GM18868 (cell line): ENCODE measurements around the gene NPPA.
"Not testable (repeated sequence)": the region's sequence is repeated elsewhere in the genome, so short reads cannot be mapped to it uniquely, and the experiment has no call there.

Experiments used
- ATAC-seq: cut with Tn5 transposase; IDR thresholded peaks from one replicate; pipeline ENCODE4 v1.9.1; 2021; ENCODE audit warnings: mild to moderate bottlenecking, moderate library complexity; ENCODE audit not compliant: unreplicated experiment

NPPA gene

DNA sequence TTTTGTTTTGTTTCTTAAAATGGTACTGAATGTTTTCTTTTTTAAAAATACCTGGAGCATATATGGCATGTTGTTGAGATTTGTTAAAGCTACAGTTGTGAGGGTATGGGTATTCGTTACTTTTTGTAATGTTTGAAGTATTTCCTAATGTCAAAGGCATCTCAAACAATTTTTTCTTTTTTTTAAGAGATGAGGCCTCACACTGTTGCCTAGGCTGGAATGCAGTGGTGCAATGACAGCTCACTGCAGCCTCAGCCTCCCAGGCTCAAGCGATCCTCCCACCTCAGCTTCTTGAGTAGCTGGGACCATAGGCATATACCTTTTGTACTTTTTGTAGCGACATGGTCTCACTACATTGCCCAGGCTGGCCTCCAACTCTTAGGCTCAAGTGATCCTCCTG is 25.5 kb downstream of the NPPA start:
- no peak for ATAC-seq

DNA sequence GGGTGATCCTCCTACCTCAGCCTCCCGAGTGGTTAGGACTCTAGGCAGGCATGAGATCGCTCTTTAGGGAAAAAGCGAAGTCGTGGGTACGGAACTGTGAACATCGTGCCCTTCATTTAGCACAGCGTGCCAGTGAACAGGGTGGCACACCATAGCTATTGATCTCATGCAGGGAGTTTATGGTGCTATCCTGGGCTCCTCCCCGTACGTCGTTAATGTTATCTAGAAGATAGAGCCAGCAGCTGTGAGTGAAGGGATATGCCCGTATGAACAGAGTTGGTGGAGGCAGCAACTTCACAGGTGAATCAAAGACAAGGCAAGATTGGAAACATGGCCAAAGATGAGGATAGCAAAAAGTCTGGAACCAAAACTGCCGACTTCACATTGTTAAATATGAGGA is 30.4 kb downstream of the NPPA start:
- no peak for ATAC-seq

DNA sequence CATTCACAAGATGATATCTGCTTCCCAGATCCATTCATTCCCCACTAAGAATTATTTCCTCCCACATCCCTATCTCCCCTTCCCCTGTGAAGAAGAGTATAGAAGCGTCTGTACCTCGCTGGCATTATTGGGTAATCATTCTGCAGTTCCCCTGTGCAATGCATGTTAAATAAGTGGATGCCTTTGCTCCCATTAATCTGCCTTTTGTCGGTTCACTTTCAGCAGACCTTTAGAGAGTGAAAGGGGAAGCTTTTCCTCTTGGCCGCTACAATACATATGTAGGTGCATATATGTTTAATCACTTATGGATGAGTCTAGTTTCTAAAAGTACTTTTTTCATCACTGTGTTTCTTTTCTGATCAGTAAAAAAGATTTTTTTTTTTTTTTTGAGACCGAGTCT is 34.6 kb downstream of the NPPA start:
- no peak for ATAC-seq

DNA sequence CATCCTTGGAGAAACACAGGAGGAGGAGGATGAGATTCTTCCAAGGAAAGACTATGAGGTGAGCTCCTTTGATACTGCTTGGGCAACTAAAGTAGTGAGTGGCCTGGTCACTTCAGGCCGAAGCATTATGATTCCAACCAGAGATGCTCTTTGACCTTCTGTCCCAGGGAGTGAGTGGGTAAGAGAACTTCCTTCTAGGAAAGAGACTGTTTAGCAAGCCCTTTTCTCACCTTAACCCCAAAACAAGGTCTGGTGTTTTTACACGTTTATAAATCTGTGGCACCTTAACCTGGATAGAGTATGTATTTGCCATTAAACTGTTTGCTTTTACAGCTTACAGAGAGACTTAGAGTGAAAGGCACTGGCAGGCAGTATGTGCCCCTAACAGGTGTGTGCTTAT is 40.5 kb downstream of the NPPA start:
- no peak for ATAC-seq

DNA sequence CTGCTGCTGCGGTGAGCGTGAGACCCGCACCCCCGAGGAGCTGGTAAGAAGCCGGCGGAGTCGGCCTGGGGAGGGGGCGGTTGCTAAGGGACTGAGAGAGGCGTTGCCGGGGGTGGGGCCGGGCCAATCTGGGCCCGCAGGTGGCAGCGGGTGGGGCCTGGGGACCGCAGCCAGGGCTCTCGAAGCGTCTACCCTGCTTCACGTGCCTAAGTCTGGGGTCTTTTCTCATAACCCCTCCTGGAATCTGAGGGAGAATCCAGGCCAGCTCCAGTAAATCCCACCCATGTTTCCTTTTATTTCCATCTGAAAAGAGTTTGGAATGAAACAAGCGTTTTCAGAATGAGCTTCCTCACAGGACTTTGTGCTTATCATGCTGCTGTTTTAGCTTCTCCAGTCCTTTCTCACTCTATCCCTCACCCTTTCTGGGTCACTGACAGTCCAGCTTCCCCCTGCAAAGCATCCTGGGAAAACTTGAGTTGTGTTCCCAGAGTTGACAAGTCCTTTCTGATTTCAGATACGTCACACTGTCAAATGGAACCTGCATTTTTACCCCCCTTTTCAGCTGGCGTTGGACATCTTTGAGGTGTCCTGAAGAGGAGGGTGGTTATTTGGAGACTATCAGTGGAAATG is 41.2 kb downstream of the NPPA start:
- peak; percentile 45 for ATAC-seq

DNA sequence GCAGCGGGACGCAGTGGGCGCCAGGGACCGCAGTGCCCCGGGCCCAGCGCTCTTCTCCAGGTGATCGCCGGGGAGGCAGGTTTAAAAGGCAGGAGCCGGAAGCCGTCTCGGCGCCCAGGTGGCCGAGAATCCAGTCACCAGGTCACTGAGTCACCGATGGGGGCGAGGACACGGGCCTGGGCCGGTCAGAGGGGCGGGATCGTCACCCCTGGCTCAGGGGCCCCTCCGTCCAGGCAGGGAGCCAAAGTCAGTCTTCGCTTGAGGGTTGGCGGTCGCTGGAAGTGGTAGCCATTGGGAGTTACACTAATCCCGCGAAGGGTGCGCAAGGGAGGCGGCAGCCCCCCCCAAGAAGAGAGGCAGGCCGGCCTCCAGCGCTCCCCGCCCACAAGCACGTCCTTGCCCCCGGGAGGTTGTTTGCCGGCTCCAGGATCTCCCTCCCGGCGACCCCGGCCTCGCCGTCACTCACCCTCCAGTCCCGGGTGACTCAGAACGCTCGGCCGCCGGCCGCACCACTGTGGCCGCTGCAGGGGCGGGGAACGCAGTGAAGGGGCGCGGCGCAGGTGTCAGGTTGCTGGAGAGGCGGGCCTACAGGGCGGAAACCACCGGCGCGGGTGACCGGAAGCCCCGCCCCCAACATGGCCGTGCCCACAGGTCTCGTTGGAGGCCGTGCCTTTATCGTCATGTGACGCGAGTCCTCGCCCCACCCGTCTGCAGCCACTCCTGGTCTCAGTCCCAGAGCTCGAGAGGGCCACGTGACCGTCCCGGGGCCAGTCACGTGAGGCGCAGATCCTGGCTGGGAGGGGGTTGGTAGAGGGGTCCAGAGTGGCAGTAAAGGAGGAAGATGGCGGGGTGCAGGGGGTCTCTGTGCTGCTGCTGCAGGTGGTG is 41.9 kb downstream of the NPPA start, which contains the start of the genes CLCN6 and MTHFR:
CLCN6 (plus strand) TSS at position 770 of the 885 bp plus-strand sequence; CDS start at position 842, 72 bp downstream.
MTHFR (minus strand) TSS at position 543 of the 885 bp plus-strand sequence. CDS start 2,848 bp downstream, outside the sequence.
- peak; percentile 85 for ATAC-seq

DNA sequence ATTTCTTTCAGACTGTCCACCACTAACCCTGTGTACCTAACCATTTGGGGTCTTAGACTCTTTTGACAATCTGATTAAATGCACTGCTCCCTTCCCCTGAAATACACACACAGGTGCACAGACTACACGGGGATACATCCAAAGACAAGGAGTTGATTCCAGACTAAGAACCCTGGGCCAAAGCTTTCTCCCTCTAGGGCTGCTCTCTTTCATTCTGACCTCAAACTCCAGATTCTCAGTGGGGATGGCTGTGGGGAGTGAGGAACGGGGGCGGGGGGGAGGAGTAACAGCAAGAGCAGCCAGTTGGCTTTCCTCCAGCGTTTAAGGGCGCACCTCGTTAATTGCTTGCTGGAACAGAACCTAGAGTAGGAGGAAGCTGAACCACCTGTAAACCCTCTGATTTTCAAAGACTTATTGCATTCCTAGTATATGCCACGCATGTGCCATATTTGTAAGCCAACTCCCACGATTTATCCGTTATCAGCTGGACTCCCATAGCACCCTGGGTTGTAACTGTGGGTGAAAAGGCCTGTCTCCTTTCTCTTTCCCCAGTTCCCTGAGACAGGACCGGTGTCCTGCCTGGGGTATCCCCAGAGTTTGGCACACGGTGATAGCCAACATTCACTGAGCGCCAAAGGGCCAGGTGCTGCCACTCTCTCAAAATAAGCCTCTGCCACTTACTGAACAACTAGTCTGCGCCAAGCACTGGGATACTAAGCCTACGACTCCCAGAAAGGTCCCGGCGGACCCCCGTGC is 42.7 kb downstream of the NPPA start:
- no peak for ATAC-seq

DNA sequence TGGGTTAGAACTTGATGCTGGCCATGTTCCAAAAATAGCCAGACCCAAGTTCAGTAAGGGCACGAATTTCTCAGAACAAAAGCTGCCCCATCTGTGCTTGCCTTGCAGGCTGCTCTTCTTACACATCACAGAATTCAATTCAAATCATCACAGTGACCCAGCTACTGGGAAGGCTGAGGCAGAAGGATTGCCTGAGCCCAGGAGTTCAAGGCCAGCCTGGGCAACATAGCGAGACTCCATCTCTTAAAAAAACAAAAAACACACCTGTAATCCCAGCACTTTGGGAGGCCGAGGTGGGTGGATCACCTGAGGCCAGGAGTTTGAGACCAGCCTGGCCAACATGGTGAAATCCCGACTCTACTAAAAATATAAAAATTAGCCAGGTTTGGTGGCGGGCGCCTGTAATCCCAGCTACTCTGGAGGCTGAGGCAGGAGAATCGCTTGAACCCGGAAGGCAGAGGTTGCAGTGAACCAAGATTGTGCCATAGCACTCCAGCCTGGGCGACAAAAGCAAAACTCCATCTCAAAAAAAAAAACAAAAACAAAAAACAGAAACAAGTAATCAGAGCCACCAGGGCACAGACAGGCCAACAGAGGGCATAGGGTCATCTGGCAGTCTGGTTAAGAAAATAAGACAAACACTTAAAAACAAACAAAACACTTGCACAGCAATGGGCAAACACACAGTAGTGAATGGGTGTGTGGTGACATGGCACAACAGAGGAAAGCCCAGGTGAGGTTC is 43.5 kb downstream of the NPPA start:
- not testable (repeated sequence) for ATAC-seq

DNA sequence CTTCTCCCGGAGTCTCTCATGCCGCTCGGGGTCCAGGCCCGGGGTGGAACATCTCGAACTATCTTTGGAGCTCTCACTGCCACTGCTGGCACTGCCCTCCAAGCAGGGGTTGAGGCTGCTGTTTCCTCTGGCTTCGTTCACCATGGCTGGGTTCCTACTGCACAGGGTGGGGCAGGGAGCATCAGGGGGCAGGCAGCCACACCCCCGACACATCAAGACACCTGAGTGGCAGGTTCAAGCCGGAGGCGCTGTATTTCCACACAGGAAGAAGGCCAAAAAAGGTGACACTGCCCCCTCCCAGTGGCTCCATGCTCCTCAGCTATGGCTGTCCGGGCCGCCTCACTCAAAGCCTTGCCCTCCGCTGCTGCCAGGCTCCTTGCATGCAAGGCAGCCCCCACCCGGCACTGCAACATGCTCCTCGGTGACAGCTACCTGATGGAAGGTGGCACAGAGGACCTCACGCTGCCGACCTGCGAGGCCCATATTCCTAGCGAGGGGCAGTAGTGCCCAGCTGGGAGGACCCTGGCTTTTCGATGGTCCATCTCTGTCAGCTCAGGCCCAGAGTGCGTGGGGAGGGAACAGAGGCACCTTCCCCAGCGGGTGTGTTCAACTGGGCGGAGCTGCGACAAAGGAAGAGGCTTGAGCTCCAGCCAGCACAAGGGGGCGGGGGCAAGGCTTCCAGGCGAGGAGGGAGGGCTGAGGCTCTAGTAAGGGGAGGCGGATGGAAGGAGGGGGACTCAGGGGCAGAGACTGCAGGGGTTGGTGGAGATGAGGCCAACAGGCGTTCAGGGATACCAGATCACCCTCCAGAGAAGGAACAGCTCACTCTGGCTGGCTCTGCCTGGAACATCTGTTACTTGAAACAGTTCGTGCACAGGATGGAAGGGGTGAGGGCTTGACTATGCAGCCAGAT is 44.4 kb downstream of the NPPA start:
- ATAC-seq = no peak

DNA sequence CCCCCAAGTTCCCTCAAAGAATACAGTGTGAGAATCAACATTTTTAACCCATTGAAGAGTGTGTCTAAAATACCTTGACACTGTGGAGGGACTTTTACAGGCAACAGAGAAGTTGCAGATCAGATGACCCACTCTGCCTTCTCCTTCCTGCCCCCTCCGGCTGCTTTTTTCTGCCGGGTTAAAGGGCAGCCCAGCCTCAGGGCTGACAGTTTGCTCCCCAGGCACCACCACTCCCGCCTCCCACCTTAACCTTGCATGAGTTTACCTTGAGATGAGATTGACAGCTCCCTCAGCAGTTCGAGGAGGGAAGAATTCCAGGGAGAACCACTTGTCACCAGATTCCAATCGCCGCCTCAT is 45.0 kb downstream of the NPPA start:
- no peak for ATAC-seq

DNA sequence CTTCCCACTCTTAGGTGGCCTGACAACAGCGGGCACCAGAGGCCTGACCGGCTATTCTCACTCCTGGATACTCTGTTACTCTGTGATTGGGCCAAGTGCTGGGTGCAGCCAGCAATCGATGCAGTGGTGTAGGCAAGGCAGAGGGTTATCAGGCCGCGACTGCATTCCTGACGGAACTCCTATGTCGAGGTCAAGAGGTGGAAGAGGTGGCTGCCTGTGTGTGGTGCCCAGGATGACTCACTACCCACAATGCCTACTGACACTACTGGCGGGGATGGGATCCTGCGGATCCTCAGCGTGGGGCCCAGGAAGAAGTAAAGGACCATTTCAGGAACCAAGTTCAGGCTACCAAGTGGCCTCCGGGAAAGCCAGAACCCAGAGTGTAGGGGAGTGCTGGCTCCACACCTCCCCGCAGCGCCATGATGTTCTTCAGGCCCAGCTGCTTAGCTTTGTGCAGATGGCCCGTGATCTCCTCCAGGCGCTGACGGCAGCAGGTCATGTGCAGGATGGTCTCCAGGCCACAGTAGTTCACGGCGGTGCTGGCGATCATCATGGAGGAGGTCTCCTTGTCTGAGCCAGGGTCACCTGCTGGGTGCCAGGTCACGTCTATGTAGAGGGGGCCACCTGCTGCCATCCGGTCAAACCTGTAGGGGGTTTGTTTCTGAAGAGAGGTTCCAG is 46.7 kb downstream of the NPPA start:
- no peak for ATAC-seq

DNA sequence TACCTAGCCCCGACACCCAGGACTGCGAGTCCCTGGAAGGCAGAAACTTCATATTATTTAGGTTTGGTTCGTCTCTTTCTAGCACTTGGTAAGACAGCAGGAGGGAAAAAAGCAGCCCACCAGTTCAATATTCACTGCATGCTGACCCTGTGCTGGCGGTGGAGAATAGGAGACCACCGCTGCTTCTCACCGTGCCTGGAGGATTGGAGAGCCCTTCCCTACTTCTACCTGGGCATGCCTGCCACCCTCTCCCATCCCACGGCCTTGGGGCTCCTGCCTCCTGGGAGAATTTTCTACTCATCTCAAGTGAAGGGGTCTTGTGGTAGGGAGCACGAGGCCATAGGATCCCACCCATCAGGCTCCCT is 47.2 kb downstream of the NPPA start:
- no peak for ATAC-seq

DNA sequence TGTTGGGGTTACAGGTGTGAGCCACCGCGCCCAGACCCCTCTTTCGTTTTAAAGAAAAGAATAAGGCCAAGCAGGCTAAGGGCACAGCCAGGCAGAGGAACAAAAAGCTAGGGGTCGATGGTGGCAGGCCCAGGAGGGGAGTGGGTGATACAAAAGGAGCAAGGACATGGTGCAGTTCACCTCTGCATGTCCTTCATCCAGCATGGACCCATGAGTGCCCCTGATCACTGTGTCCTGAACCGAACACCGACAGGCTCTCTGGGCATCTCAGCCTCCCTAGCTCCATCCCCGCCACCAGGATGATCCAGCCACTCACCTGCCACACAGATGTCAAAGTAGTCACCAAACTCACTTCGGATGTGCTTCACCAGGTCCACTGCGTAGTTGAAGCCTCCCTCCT is 47.7 kb downstream of the NPPA start:
- no peak for ATAC-seq

DNA sequence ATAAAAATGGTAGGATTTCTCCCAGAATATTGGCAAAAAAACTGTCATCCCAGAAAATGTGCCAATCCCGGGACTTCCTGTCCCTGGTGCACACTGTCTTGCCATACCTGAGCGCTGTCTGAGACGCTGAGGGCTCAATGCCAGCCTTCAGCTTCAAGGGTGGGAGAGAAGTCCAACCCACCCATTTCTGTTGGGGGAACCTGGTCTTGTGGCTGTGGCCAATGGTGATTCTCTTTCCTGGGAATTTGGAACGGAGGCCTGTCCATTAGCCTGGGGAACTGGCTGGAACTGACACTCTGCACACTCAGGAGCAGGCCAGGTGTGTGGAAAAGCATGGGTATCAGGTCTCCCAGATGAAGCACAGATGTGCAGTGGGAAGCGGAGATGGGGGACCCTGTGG is 48.5 kb downstream of the NPPA start:
- no peak for ATAC-seq

DNA sequence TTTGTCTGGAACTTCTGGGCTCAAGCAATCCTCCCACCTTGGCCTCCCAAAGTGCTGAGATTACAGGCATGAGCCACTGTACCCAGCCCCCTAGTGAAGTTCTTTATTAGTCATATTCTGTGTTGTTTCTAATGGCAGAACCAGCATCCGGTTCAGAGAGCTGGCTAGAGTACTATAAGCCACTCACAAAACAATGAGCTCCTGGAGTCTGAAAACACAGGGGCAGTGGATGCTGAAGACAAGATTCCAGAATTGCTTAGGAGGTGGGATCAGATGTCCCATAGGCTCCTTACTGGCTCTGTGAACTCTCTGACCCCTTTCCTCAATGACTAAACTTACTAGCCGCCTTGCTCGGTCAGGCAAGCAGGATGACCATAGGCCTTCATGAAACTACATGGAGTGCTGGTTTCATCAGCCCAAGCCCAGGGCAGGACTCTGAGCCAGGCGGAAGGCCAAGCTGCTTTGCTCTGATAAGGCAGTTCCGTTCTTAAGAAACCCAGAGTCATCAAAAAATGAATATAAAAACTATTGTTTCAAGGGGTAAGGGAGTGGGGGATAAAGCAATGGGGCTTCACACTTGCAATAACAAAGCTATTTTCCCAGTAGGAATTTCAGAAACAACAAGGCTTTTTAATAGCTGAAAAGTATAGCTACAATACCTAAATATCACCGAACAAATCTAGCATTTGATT is 49.9 kb downstream of the NPPA start:
- no peak for ATAC-seq

DNA sequence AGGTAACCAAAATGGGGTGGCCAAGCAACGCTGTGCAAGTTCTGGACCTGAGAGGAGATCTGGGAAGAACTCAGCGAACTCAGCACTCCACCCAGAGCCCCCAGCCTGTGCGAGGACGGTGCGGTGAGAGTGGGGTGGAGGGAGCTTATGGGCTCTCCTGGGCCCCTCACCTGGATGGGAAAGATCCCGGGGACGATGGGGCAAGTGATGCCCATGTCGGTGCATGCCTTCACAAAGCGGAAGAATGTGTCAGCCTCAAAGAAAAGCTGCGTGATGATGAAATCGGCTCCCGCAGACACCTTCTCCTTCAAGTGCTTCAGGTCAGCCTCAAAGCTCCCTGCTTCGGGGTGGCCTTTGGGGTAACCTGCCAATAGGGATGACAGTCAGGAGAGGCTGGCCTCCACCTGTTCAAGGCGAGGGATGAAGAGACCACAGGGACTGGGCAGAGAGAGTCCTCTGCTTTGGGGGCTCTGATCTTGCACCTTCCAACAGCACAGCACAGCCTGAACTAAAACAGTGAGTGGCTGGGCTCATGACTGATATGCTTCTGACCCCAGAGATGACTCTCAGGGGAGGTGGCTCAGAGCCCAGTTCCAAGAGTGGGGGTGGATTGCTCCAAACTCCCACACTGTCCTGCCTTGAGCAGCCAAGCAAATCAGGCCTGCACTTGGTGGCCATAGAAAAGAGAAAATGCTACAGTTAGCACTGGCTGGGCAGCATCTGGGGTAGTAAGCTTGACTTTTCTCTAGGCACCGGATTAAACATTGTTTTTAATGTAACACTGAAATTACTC is 51.4 kb downstream of the NPPA start:
- ATAC-seq = no peak
